8988T (cell line): ENCODE results near the gene WDR81.

ENCODE experiments used
- DNase-seq: peaks from one replicate; pipeline ENCODE4 v3.0.0; 2011

WDR81 gene

GRCh38 chr17:1785930-1786329 lies 61.4 kb downstream of the WDR81 start:
- no peak for DNase-seq

GRCh38 chr17:1786708-1787107 lies 62.2 kb downstream of the WDR81 start:
- no peak for DNase-seq

- DNase-seq: peak; percentile 72
Measured at GRCh38 chr17:1787301-1787902, 62.9 kb downstream of the WDR81 start.
